ENCODE measurements around the gene ITGA2. TPM values are rescaled to one million over a fixed set of nuclear protein-coding genes. Genes with fewer than 3 reads are reported as not detected.

ITGA2 gene
- total and polyA plus RNA-seq, 2 of the 8 experiments (the other 6 are each of a cell fraction or from before 2014, with no cell fraction given): 1.4 to 7.7 TPM

- TF ChIP-seq GTF2F1 (IDR thresholded peaks at IDR 0.05; ENCODE audit: borderline replicate concordance, low read depth, low read length) (no peak), YY1 (IDR thresholded peaks at IDR 0.05; ENCODE audit: low read depth, low read length) (no peak)
Measured at GRCh38 chr5:52945040-52945439, 44.1 kb upstream of the ITGA2 start (continued).

Measured in H1 (cell line).